Panc1 (cell line): ENCODE data around the gene MTHFD1L. TPM values are rescaled to one million over a fixed set of nuclear protein-coding genes. Genes with fewer than 3 reads are reported as not detected.
A peak's percentile ranks its signal among the peaks of the same experiment; 100 is the strongest.

Source experiments
- ATAC-seq: fragments of 200-7000 bp; cut with Tn5 transposase; 2 replicates; pipeline ENCODE4 v1.9.1; 2020; ENCODE audit warnings: mild to moderate bottlenecking, moderate library complexity
- BruUV-seq: library from RNA; stranded (reverse); fragments of 400-500 nt; replicated peaks from 2 replicates; lab custom pipeline; 2021; lab: Mats Ljungman, UMichigan
- CTCF ChIA-PET: fragments of 300-600 bp; sonication (Branson Sonifier 250); formaldehyde crosslinking; loops from one replicate; lab custom pipeline; 2022; ENCODE audit warnings: antibody characterized with exemption; lab: Charles Lee
- POLR2A ChIA-PET: fragments of 300-600 bp; sonication (Branson Sonifier 250); formaldehyde crosslinking; loops from one replicate; lab custom pipeline; 2022; ENCODE audit warnings: antibody characterized with exemption; lab: Charles Lee
- DNase-seq: peaks from one replicate; pipeline ENCODE4 v3.0.0-alpha.2; 2010; ENCODE audit warnings: low read depth, low spot score
- H3K27ac ChIP-seq: 2 replicates; pipeline ENCODE4 v1.5.1; 2011; ENCODE audit warnings: mild to moderate bottlenecking, low read length, inconsistent platforms
- H3K27me3 ChIP-seq: fragments of 200-500 bp; sonication (Bioruptor generic); 2 replicates; pipeline ENCODE4 v1.6.0; 2014; ENCODE audit warnings: low read length, inconsistent platforms; ENCODE audit not compliant: control insufficient read depth, insufficient read depth
- H3K36me3 ChIP-seq: fragments of 200-500 bp; sonication (Bioruptor generic); 2 replicates; pipeline ENCODE4 v1.5.1; 2014; ENCODE audit warnings: inconsistent platforms, mild to moderate bottlenecking, low read length, moderate library complexity; ENCODE audit not compliant: control insufficient read depth, insufficient read depth
- H3K4me1 ChIP-seq: 2 replicates; pipeline ENCODE4 v1.5.1; 2011; ENCODE audit warnings: inconsistent platforms, mild to moderate bottlenecking, low read length, moderate library complexity; ENCODE audit not compliant: control insufficient read depth, insufficient read depth
- H3K4me3 ChIP-seq, 2 experiments: 2 replicates each; pipeline ENCODE4 v1.5.1; 2011 to 2012; ENCODE audit warnings: low read depth in 2 of 2, low read length in 2 of 2, mild to moderate bottlenecking in 2 of 2, inconsistent platforms in 1 of 2, moderate library complexity in 1 of 2
- H3K9me3 ChIP-seq: fragments of 200-500 bp; sonication (Bioruptor generic); 2 replicates; pipeline ENCODE4 v1.5.1; 2014; ENCODE audit warnings: low read depth, mild to moderate bottlenecking, inconsistent platforms, low read length, moderate library complexity; ENCODE audit not compliant: control insufficient read depth, insufficient read depth
- POLR2AphosphoS5 ChIP-seq: IDR thresholded peaks from 2 replicates; pipeline ENCODE4 v1.6.1; 2012; ENCODE audit warnings: mild to moderate bottlenecking, low read depth, low read length, moderate library complexity
- SIN3A ChIP-seq: IDR thresholded peaks from 2 replicates; pipeline ENCODE4 v1.6.1; 2012; ENCODE audit warnings: low read depth, mild to moderate bottlenecking, low read length, moderate library complexity, borderline replicate concordance; ENCODE audit not compliant: insufficient read depth
- TCF7L2 ChIP-seq: IDR thresholded peaks from 2 replicates; pipeline ENCODE4 v1.6.1; 2011; ENCODE audit warnings: mild to moderate bottlenecking, low read depth, low read length, inconsistent platforms
- in situ Hi-C: cut with HindIII; loops from 2 replicates; pipeline ENCODE4 v1.10.0; 2016; ENCODE audit warnings: low sequenced_read_pairs, low pct_unique_long_range_greater_than_20kb
- intact Hi-C: fragments of 100-400 bp; cut with micrococcal nuclease; formaldehyde crosslinking; loops from one replicate; pipeline ENCODE4 v1.10.0; 2022; ENCODE audit not compliant: unreplicated experiment
- total RNA-seq: library from RNA; stranded (reverse); gene quantifications from one replicate; pipeline ENCODE4 v1.2.1, GENCODE V29; 2021; ENCODE audit not compliant: unreplicated experiment
- TF ChIP-seq, protein P1 (sequence below): fragments of 450-650 bp; IDR thresholded peaks from 2 replicates; pipeline ENCODE4 v1.5.1; 2017; ENCODE audit warnings: mild to moderate bottlenecking
- TF ChIP-seq, protein P2 (sequence below), 2 experiments: IDR thresholded peaks; 2 replicates each; pipeline ENCODE4 v1.6.1; 2011 to 2012; ENCODE audit warnings: low read depth in 2 of 2, control low read depth in 1 of 2, low read length in 1 of 2, mild to moderate bottlenecking in 1 of 2, moderate library complexity in 1 of 2; ENCODE audit not compliant: insufficient read depth in 1 of 2

The MTHFD1L gene
- total RNA-seq, 1 experiment from 2014 or later = 76.2 TPM

DNA sequence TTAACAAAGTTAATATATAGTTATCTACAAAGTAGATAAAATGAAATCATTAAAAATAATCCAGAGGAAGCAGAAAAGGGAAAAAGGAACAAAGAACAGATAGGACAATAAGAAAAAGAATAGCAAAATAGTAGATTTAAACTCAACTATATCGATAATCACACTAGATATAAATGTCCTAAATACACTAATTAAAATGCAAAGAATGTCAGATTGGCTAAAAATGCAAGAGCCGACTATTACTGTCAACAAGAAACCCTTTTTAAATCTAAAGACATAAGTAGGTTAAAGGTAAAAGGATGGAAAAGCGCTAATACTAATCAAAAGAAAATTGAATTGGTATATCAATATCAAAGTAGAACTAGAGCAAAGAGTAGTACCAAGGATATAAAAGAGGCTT lies 209.5 kb downstream of the MTHFD1L start:
- intact Hi-C loops (no loop called here), in situ Hi-C loops (no loop called here)
- no peak for TF ChIP-seq SIN3A
- TF ChIP-seq, protein P1, sequence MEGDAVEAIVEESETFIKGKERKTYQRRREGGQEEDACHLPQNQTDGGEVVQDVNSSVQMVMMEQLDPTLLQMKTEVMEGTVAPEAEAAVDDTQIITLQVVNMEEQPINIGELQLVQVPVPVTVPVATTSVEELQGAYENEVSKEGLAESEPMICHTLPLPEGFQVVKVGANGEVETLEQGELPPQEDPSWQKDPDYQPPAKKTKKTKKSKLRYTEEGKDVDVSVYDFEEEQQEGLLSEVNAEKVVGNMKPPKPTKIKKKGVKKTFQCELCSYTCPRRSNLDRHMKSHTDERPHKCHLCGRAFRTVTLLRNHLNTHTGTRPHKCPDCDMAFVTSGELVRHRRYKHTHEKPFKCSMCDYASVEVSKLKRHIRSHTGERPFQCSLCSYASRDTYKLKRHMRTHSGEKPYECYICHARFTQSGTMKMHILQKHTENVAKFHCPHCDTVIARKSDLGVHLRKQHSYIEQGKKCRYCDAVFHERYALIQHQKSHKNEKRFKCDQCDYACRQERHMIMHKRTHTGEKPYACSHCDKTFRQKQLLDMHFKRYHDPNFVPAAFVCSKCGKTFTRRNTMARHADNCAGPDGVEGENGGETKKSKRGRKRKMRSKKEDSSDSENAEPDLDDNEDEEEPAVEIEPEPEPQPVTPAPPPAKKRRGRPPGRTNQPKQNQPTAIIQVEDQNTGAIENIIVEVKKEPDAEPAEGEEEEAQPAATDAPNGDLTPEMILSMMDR = no peak
- TF ChIP-seq, protein P2, sequence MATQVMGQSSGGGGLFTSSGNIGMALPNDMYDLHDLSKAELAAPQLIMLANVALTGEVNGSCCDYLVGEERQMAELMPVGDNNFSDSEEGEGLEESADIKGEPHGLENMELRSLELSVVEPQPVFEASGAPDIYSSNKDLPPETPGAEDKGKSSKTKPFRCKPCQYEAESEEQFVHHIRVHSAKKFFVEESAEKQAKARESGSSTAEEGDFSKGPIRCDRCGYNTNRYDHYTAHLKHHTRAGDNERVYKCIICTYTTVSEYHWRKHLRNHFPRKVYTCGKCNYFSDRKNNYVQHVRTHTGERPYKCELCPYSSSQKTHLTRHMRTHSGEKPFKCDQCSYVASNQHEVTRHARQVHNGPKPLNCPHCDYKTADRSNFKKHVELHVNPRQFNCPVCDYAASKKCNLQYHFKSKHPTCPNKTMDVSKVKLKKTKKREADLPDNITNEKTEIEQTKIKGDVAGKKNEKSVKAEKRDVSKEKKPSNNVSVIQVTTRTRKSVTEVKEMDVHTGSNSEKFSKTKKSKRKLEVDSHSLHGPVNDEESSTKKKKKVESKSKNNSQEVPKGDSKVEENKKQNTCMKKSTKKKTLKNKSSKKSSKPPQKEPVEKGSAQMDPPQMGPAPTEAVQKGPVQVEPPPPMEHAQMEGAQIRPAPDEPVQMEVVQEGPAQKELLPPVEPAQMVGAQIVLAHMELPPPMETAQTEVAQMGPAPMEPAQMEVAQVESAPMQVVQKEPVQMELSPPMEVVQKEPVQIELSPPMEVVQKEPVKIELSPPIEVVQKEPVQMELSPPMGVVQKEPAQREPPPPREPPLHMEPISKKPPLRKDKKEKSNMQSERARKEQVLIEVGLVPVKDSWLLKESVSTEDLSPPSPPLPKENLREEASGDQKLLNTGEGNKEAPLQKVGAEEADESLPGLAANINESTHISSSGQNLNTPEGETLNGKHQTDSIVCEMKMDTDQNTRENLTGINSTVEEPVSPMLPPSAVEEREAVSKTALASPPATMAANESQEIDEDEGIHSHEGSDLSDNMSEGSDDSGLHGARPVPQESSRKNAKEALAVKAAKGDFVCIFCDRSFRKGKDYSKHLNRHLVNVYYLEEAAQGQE (IDR thresholded peaks at IDR 0.05; ENCODE audit: insufficient read depth in 1 of 2, low read depth in 2 of 2, low read length in 1 of 2) = no peak
- no peak overlapping the region for H3K4me3 ChIP-seq
- H3K27ac ChIP-seq = no peak overlapping the region; the same call in 1 of the 2 replicates
- ATAC-seq (no peak), DNase-seq (no peak)
- peaks cover 12% of the 10 kb centered on the region for H3K4me1 ChIP-seq
- no TSS peak for BruUV-seq
- H3K36me3 ChIP-seq = no peaks in the 10 kb centered on the region; the same call in 1 of the 2 replicates
- peaks cover 42% of the 10 kb centered on the region; the same call in 1 of the 2 replicates for H3K9me3 ChIP-seq
- CTCF ChIA-PET = no interaction called here
- no peaks in the 10 kb centered on the region for H3K27me3 ChIP-seq
- POLR2A ChIA-PET = no interaction called here

DNA sequence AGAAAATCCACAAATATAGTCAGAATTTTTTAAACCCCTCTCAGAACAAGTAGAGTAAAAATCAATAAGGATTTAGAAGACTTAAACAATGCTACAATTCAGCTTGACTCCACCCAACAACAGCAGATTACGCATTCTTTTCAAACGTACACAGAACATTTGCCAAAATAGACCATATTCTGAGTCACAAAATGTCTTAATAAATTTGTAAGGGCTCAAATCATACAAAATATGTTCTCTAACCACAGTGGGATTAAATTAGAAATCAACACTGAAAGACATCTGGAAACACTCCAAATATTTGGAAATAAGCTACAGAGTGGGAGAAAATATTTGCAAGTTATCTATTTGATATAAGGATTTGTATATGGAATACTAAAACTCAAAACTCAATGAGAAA lies 210.0 kb downstream of the MTHFD1L start:
- TSS peak; percentile 23 for BruUV-seq
- no peak overlapping the region for H3K27ac ChIP-seq
- intact Hi-C loops (no loop called here), in situ Hi-C loops (no loop called here)
- DNase-seq (no peak), ATAC-seq (no peak)
- ChIA-PET POLR2A (interaction anchor here (0.6 kb wide), 1 partner anchor 13 kb away, joined by 3 read pairs; no protein-coding TSS in a partner anchor), CTCF (no interaction called here)
- peaks cover 7% of the 10 kb centered on the region for H3K4me1 ChIP-seq
- H3K9me3 ChIP-seq = peaks cover 37% of the 10 kb centered on the region; the same call in 1 of the 2 replicates
- TF ChIP-seq, protein P1 = no peak
- TF ChIP-seq TCF7L2 (no peak), POLR2AphosphoS5 (no peak), SIN3A (no peak)
- TF ChIP-seq, protein P2 (IDR thresholded peaks at IDR 0.05; ENCODE audit: insufficient read depth in 1 of 2, low read depth in 2 of 2, low read length in 1 of 2) = no peak
- no peaks in the 10 kb centered on the region for H3K36me3 ChIP-seq
- no peak overlapping the region for H3K4me3 ChIP-seq
- no peaks in the 10 kb centered on the region for H3K27me3 ChIP-seq
